H1 (cell line): ENCODE data around the gene TSSC4. TPM values are rescaled to one million over a fixed set of nuclear protein-coding genes. Genes with fewer than 3 reads are reported as not detected.

Experiments
- CTCF ChIA-PET: fragments of 300-600 bp; sonication (Branson Sonifier 250); formaldehyde crosslinking; loops from one replicate; lab custom pipeline; 2021; ENCODE audit not compliant: partially characterized antibody; lab: Charles Lee
- POLR2A ChIA-PET: fragments of 300-600 bp; sonication (Branson Sonifier 250); formaldehyde crosslinking; loops from one replicate; lab custom pipeline; 2021; ENCODE audit warnings: inconsistent platforms; ENCODE audit not compliant: partially characterized antibody; lab: Charles Lee
- DNase-seq, 2 experiments: peaks; one replicate each; pipeline versions ENCODE4 v3.0.0 to v3.0.0-alpha.2; 2010 to 2022; ENCODE audit warnings: low spot score in 2 of 2, low read depth in 1 of 2, mixed read lengths in 1 of 2
- FAIRE-seq: peaks from 2 replicates; lab custom pipeline; 2011; peaks lifted over from hg19 to GRCh38; lab: Jason Lieb, UNC
- H2AFZ ChIP-seq: 2 replicates; pipeline ENCODE4 v1.8.1; 2012; ENCODE audit warnings: low read length, inconsistent platforms
- H2AK5ac ChIP-seq: 2 replicates; pipeline ENCODE4 v1.6.1; 2013; ENCODE audit warnings: low read depth, low read length
- H2BK120ac ChIP-seq: replicated peaks from 2 replicates; pipeline ENCODE3; 2013; ENCODE audit warnings: low read depth, low read length, inconsistent platforms
- H2BK12ac ChIP-seq: 2 replicates; pipeline ENCODE4 v1.6.1; 2013; ENCODE audit warnings: low read depth, low read length
- H2BK15ac ChIP-seq: 2 replicates; pipeline ENCODE4 v1.6.1; 2013; ENCODE audit warnings: low read length
- H2BK20ac ChIP-seq: 2 replicates; pipeline ENCODE4 v1.6.1; 2013; ENCODE audit warnings: low read length
- H2BK5ac ChIP-seq: 2 replicates; pipeline ENCODE4 v1.6.1; 2013; ENCODE audit warnings: low read depth, low read length
- H3K14ac ChIP-seq: 2 replicates; pipeline ENCODE4 v1.6.1; 2013; ENCODE audit warnings: inconsistent platforms; ENCODE audit not compliant: insufficient read length
- H3K18ac ChIP-seq: 2 replicates; pipeline ENCODE4 v1.6.1; 2013; ENCODE audit warnings: low read length; ENCODE audit errors: extremely low read depth
- H3K23ac ChIP-seq: 2 replicates; pipeline ENCODE4 v1.6.1; 2013; ENCODE audit warnings: inconsistent platforms; ENCODE audit not compliant: insufficient read length
- H3K23me2 ChIP-seq: 2 replicates; pipeline ENCODE4 v1.6.1; 2013; ENCODE audit warnings: low read depth, low read length
- H3K27ac ChIP-seq: 2 replicates; pipeline ENCODE4 v1.6.1; 2011; ENCODE audit warnings: low read depth, low read length, inconsistent platforms
- H3K27me3 ChIP-seq, 4 experiments: replicated peaks in 1 of 4; 1 replicate in 1 of 4; 2 replicates in 3 of 4; pipeline versions ENCODE4 v1.6.1 to v1.8.1; 2011 to 2013; ENCODE audit warnings: low read length in 3 of 4, mild to moderate bottlenecking in 3 of 4, inconsistent platforms in 2 of 4, mixed read lengths in 2 of 4, moderate library complexity in 1 of 4; ENCODE audit not compliant: control insufficient read depth in 3 of 4, insufficient read depth in 3 of 4; ENCODE audit errors: extremely low read depth in 1 of 4
- H3K36me3 ChIP-seq, 4 experiments: 2 replicates each; pipeline versions ENCODE4 v1.6.1 to v1.8.1; 2011 to 2013; ENCODE audit warnings: mild to moderate bottlenecking in 4 of 4, low read length in 3 of 4, moderate library complexity in 2 of 4, control low read depth in 1 of 4, inconsistent platforms in 1 of 4; ENCODE audit not compliant: insufficient read depth in 4 of 4, control insufficient read depth in 2 of 4
- H3K4ac ChIP-seq: replicated peaks from 2 replicates; pipeline ENCODE3; 2013; ENCODE audit warnings: low read length, low read depth, mixed read lengths, inconsistent platforms; ENCODE audit not compliant: insufficient read length
- H3K4me1 ChIP-seq, 4 experiments: replicated peaks in 1 of 4; 1 replicate in 1 of 4; 2 replicates in 3 of 4; pipeline versions ENCODE4 v1.6.1 to v1.8.1; 2011 to 2013; ENCODE audit warnings: low read length in 3 of 4, inconsistent platforms in 2 of 4, mixed read lengths in 1 of 4; ENCODE audit not compliant: insufficient read depth in 4 of 4, control insufficient read depth in 3 of 4
- H3K4me2 ChIP-seq, 2 experiments: 2 replicates each; pipeline versions ENCODE4 v1.6.1 to v1.8.1; 2011 to 2013; ENCODE audit warnings: low read depth in 2 of 2, low read length in 2 of 2, control low read depth in 1 of 2, inconsistent platforms in 1 of 2, mild to moderate bottlenecking in 1 of 2; ENCODE audit not compliant: insufficient read depth in 1 of 2
- H3K4me3 ChIP-seq, 4 experiments: fragments of 200-600, 300-600 bp in 1 of 4; sonication (generic), shearing (Covaris generic), sonication (Bioruptor Twin) in 1 of 4; 2 replicates each; pipeline versions ENCODE4 v1.5.1 to v1.8.1; 2011 to 2016; ENCODE audit warnings: low read length in 4 of 4, low read depth in 3 of 4, control low read depth in 2 of 4, inconsistent platforms in 2 of 4, mild to moderate bottlenecking in 2 of 4, mixed read lengths in 1 of 4, moderate library complexity in 1 of 4; ENCODE audit not compliant: insufficient read depth in 2 of 4; ENCODE audit errors: extremely low read depth in 1 of 4
- H3K56ac ChIP-seq: replicated peaks from 2 replicates; pipeline ENCODE3; 2013; ENCODE audit warnings: low read depth, mild to moderate bottlenecking, mixed read lengths, low read length, inconsistent platforms; ENCODE audit not compliant: insufficient read length
- H3K79me1 ChIP-seq: 2 replicates; pipeline ENCODE4 v1.6.1; 2013; ENCODE audit warnings: low read depth, low read length, control low read depth
- H3K79me2 ChIP-seq, 2 experiments: 2 replicates each; pipeline versions ENCODE4 v1.6.1 to v1.8.1; 2012 to 2013; ENCODE audit warnings: low read length in 2 of 2, mild to moderate bottlenecking in 2 of 2, inconsistent platforms in 1 of 2; ENCODE audit not compliant: insufficient read depth in 2 of 2, control insufficient read depth in 1 of 2
- H3K9ac ChIP-seq, 4 experiments: replicated peaks in 1 of 4; 1 replicate in 1 of 4; 2 replicates in 3 of 4; pipeline versions ENCODE4 v1.6.1 to v1.8.1; 2011 to 2013; ENCODE audit warnings: low read depth in 3 of 4, low read length in 3 of 4, control low read depth in 2 of 4, mild to moderate bottlenecking in 2 of 4, moderate library complexity in 2 of 4, inconsistent platforms in 1 of 4; ENCODE audit errors: extremely low read depth in 1 of 4
- H3K9me3 ChIP-seq, 2 experiments: 2 replicates each; pipeline versions ENCODE4 v1.6.1 to v1.8.1; 2012 to 2013; ENCODE audit warnings: mild to moderate bottlenecking in 2 of 2, moderate library complexity in 2 of 2, control low read depth in 1 of 2, inconsistent platforms in 1 of 2, low read depth in 1 of 2, low read length in 1 of 2, mixed read lengths in 1 of 2; ENCODE audit not compliant: insufficient read depth in 2 of 2
- H4K20me1 ChIP-seq, 2 experiments: replicated peaks in 1 of 2; 2 replicates each; pipeline versions ENCODE3 to v1.8.1; 2011 to 2013; ENCODE audit warnings: inconsistent platforms in 2 of 2, low read length in 2 of 2, mild to moderate bottlenecking in 1 of 2; ENCODE audit not compliant: insufficient read depth in 2 of 2, control insufficient read depth in 1 of 2
- H4K5ac ChIP-seq: 2 replicates; pipeline ENCODE4 v1.6.1; 2013; ENCODE audit warnings: low read length, low read depth, mixed read lengths, inconsistent platforms; ENCODE audit not compliant: insufficient read length
- H4K8ac ChIP-seq: 2 replicates; pipeline ENCODE4 v1.8.0; 2013; ENCODE audit warnings: mild to moderate bottlenecking, moderate library complexity, low read length, inconsistent platforms; ENCODE audit not compliant: insufficient read depth; ENCODE audit errors: extremely low read depth
- H4K91ac ChIP-seq: replicated peaks from 2 replicates; pipeline ENCODE3; 2013; ENCODE audit warnings: low read length, mixed read lengths, inconsistent platforms; ENCODE audit not compliant: insufficient read length
- ASH2L ChIP-seq: fragments of 200-600, 300-600 bp; sonication (generic); IDR thresholded peaks from one replicate; pipeline ENCODE4 v1.7.1; 2017; ENCODE audit warnings: low read length
- CHD2 ChIP-seq: IDR thresholded peaks from 2 replicates; pipeline ENCODE4 v1.6.1; 2012; ENCODE audit warnings: low read length, improper control_type of control experiment
- JUN ChIP-seq: IDR thresholded peaks from 2 replicates; pipeline ENCODE4 v1.6.1; 2011; ENCODE audit warnings: low read depth, mild to moderate bottlenecking, improper control_type of control experiment, low read length
- KDM1A ChIP-seq: fragments of 200-600, 300-600 bp; sonication (generic); IDR thresholded peaks from 2 replicates; pipeline ENCODE4 v1.7.1; 2016; ENCODE audit warnings: mild to moderate bottlenecking, low read length, borderline replicate concordance
- KDM4A ChIP-seq: IDR thresholded peaks from one replicate; pipeline ENCODE4 v1.7.1; 2012; ENCODE audit warnings: low read depth, mild to moderate bottlenecking, moderate library complexity, low read length, inconsistent platforms; ENCODE audit not compliant: severe bottlenecking
- MAFK ChIP-seq: IDR thresholded peaks from 2 replicates; pipeline ENCODE4 v1.6.1; 2012; ENCODE audit warnings: low read depth, mild to moderate bottlenecking, improper control_type of control experiment, low read length
- NRF1 ChIP-seq: IDR thresholded peaks from 2 replicates; pipeline ENCODE4 v1.6.1; 2011; ENCODE audit warnings: mild to moderate bottlenecking, low read depth, low read length, improper control_type of control experiment
- POU5F1 ChIP-seq: IDR thresholded peaks from 2 replicates; pipeline ENCODE4 v1.6.1; 2011; ENCODE audit warnings: low read depth, mild to moderate bottlenecking, low read length, moderate library complexity
- RNF2 ChIP-seq: fragments of 200-900, 300-1000 bp; sonication (generic); IDR thresholded peaks from 2 replicates; pipeline ENCODE4 v1.7.1; 2016; ENCODE audit warnings: borderline replicate concordance, low read depth, mild to moderate bottlenecking, antibody characterized with exemption, low read length; ENCODE audit not compliant: poor library complexity, severe bottlenecking; ENCODE audit errors: missing control alignments
- SIN3A ChIP-seq, 2 experiments: IDR thresholded peaks in 1 of 2; conservative IDR thresholded peaks in 1 of 2; 2 replicates each; pipeline ENCODE4 v1.6.1; 2011 to 2012; ENCODE audit warnings: low read length in 2 of 2, improper control_type of control experiment in 1 of 2, low read depth in 1 of 2, mild to moderate bottlenecking in 1 of 2
- SP1 ChIP-seq: IDR thresholded peaks from 2 replicates; pipeline ENCODE4 v1.6.1; 2011; ENCODE audit warnings: low read depth, low read length
- SP2 ChIP-seq: IDR thresholded peaks from 2 replicates; pipeline ENCODE4 v1.6.1; 2012; ENCODE audit warnings: mild to moderate bottlenecking, low read length, inconsistent platforms
- TAF1 ChIP-seq: IDR thresholded peaks from 2 replicates; pipeline ENCODE4 v1.6.1; 2011; ENCODE audit warnings: mild to moderate bottlenecking, low read depth, low read length
- WGBS, 2 experiments: shearing (Covaris generic) in 1 of 2; methylation state at CpG; one replicate each; pipeline versions ENCODE4 v1.1.6 to v1.1.7; 2013 to 2015; ENCODE audit warnings: low lambda C conversion rate in 2 of 2, mixed read lengths in 2 of 2, inconsistent platforms in 1 of 2, low coverage in 1 of 2, missing lambda C conversion rate in 1 of 2; ENCODE audit not compliant: insufficient replicate concordance in 2 of 2, insufficient coverage in 1 of 2, insufficient read length in 1 of 2; ENCODE audit errors: extremely low coverage in 1 of 2, missing lambda C conversion rate in 1 of 2; 5-methylcytosine and 5-hydroxymethylcytosine counted together
- polyA plus RNA-seq, 7 experiments: library from polyadenylated mRNA; depleted of rRNA in 3 of 7; stranded (reverse) in 5 of 7; unstranded in 2 of 7; fragments of >200 nt in 5 of 7; fragments of 200-250 nt in 2 of 7; gene quantifications; 1 replicate in 5 of 7; 2 replicates in 1 of 7; 4 replicates in 1 of 7; pipeline versions ENCODE4 v1.2.1 to v1.2.3, GENCODE V29; 2011 to 2013; ENCODE audit warnings: missing spikeins in 2 of 7, mixed read lengths in 2 of 7
- total RNA-seq: library from RNA; stranded (reverse); fragmentation: NEBNext Ultra II Directional; extraction: Animal tissue kit (Norgen Biotek cat#: 25700); gene quantifications from 2 replicates; pipeline ENCODE4 v1.2.1, GENCODE V29; 2021

The TSSC4 gene
- total and polyA plus RNA-seq, 2 of the 8 experiments (the other 6 are each of a cell fraction or from before 2014, with no cell fraction given): 34.0 to 39.3 TPM

GRCh38 chr11:2358754-2359442, 41.7 kb upstream of the TSSC4 start:
- Histone ChIP-seq H2BK12ac (no peak overlapping the region), H3K4me2 (no peak overlapping the region), H3K14ac (no peak overlapping the region), H2AK5ac (no peak overlapping the region), H2BK5ac (no peak overlapping the region), H4K20me1 (no peaks in the 10 kb centered on the region), H3K79me2 (no peaks in the 10 kb centered on the region), H2BK120ac (no peak overlapping the region), H3K36me3 (no peaks in the 10 kb centered on the region), H3K27me3 (no peaks in the 10 kb centered on the region), H3K9me3 (peaks cover 5 to 17% of the 10 kb centered on the region in 2 experiments; a peak in 2 of 4 replicates), H3K4me3 (no peak overlapping the region), H3K56ac (no peak overlapping the region), H2AFZ (no peak overlapping the region), H3K27ac (no peak overlapping the region), H2BK15ac (no peak overlapping the region), H3K4ac (no peak overlapping the region), H3K79me1 (no peaks in the 10 kb centered on the region), H2BK20ac (no peak overlapping the region), H4K8ac (no peak overlapping the region), H4K91ac (no peak overlapping the region), H3K4me1 (no peaks in the 10 kb centered on the region), H3K9ac (no peak overlapping the region), H3K23ac (no peak overlapping the region), H4K5ac (no peak overlapping the region), H3K23me2 (no peaks in the 10 kb centered on the region), H3K18ac (no peak overlapping the region)
- TF ChIP-seq MAFK (no peak), TAF1 (no peak), KDM1A (no peak), KDM4A (no peak), SP1 (no peak), JUN (no peak), SIN3A (conservative IDR thresholded peaks at IDR 0.05 in 1 of 2, IDR thresholded peaks at IDR 0.05 in 1 of 2; ENCODE audit: low read depth in 1 of 2, low read length in 2 of 2) (no peak), NRF1 (no peak), POU5F1 (no peak), SP2 (no peak), ASH2L (no peak), RNF2 (no peak), CHD2 (no peak)
- POLR2A ChIA-PET: interaction anchor here (1.5 kb wide), 1 partner anchor 19 kb away, joined by 8 read pairs; the partner anchor contains the start of gene CD81
- FAIRE-seq: no peak
- no peak for DNase-seq
- WGBS, 2 experiments: 84% methylated on average over 10 of the region's 11 CpGs; no CpG with 5 or more reads in 1 of the 2 experiments
- CTCF ChIA-PET: interaction anchor here (0.5 to 1.7 kb wide), 4 partner anchors 45 to 1012 kb away, joined by 3 to 10 read pairs (median 3); no protein-coding TSS in a partner anchor
